ENCODE results near the gene TSR3. TPM values are rescaled to one million over a fixed set of nuclear protein-coding genes. Genes with fewer than 3 reads are reported as not detected.

Gene TSR3
- total and polyA plus RNA-seq, 4 donors = 20.3 to 29.9 (median 28.9) TPM

DNA sequence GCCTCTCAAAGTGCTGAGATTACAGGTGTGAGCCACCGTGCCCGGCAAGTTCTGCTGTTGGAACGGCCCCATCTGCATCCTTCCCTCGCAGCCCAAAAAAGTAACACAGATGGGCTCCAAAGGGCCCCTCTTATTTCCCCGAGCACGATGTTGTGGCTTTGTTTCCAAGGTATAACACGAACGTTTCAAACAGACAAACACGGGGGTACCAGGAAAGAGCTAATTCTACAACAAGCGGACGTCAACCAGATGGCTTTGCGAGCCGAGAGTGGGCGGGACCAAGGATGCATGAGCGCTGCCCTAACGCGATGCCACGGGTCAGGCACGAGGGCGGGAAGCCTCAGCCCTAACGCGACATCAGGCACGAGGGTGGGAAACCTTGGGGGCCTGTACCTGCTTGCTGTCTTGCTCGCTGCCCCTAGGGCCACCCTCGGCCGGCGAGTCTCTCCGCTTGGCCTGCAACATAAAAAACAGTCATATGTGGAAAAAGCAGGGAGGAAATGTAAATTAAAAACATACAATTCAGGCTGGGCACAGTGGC lies 38.6 kb upstream of the TSR3 start:
- Histone ChIP-seq H3K4me1 (ENCODE audit: control insufficient read depth in 4 of 4, insufficient read depth in 4 of 4, low read length in 3 of 4) (no peaks in the 10 kb centered on the region), H3K4me3 (ENCODE audit: low read depth in 1 of 3, low read length in 3 of 3) (no peak overlapping the region), H3K36me3 (ENCODE audit: control insufficient read depth in 4 of 4, insufficient read depth in 3 of 4, low read depth in 1 of 4, low read length in 3 of 4) (peaks cover 16 to 54% (median 19%) of the 10 kb centered on the region in 4 donors), H3K27ac (ENCODE audit: low read depth in 1 of 2, low read length in 2 of 2) (no peak overlapping the region), H3K9me3 (ENCODE audit: control insufficient read depth in 4 of 4, low read length in 3 of 4) (no peaks in the 10 kb centered on the region), H3K9ac (ENCODE audit: low read depth in 1 of 2, low read length in 2 of 2) (no peak overlapping the region), H3K27me3 (ENCODE audit: control insufficient read depth in 4 of 4, insufficient read depth in 4 of 4, low read length in 3 of 4) (no peaks in the 10 kb centered on the region)
- TF ChIP-seq, protein P1, sequence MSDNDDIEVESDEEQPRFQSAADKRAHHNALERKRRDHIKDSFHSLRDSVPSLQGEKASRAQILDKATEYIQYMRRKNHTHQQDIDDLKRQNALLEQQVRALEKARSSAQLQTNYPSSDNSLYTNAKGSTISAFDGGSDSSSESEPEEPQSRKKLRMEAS (IDR thresholded peaks at IDR 0.05) = no peak
- TF ChIP-seq ATF3 (IDR thresholded peaks at IDR 0.05) (no peak), RAD21 (IDR thresholded peaks at IDR 0.05) (no peak), HNF4A (conservative IDR thresholded peaks at IDR 0.05) (no peak), RXRA (IDR thresholded peaks at IDR 0.05) (no peak), GABPA (IDR thresholded peaks at IDR 0.05 in 1 of 2, conservative IDR thresholded peaks at IDR 0.05 in 1 of 2) (no peak), NR2F2 (IDR thresholded peaks at IDR 0.05) (no peak), CTCF (IDR thresholded peaks at IDR 0.05; ENCODE audit: low read depth, low read length, missing input control) (no peak), TAF1 (conservative IDR thresholded peaks at IDR 0.05) (no peak), FOXA1 (IDR thresholded peaks at IDR 0.05) (no peak), REST (IDR thresholded peaks at IDR 0.05) (no peak), YY1 (IDR thresholded peaks at IDR 0.05) (no peak), SP1 (IDR thresholded peaks at IDR 0.05) (no peak), JUND (IDR thresholded peaks at IDR 0.05) (no peak), ZBTB33 (IDR thresholded peaks at IDR 0.05) (no peak), HNF4G (IDR thresholded peaks at IDR 0.05) (no peak), FOXA2 (IDR thresholded peaks at IDR 0.05) (no peak), EGR1 (IDR thresholded peaks at IDR 0.05; ENCODE audit: low read depth in 2 of 2) (no peak)
- no peak for DNase-seq (ENCODE audit: low spot score)
- WGBS = 90% methylated on average over 28 of the region's 28 CpGs

Data from liver (tissue), 9 donors.